NCI-H1694 (cell line): Measurements from ENCODE around the gene LCN2.
"Not testable (repeated sequence)": the region's sequence is repeated elsewhere in the genome, so short reads cannot be mapped to it uniquely, and the experiment has no call there.

Experiments used
- DNase-seq: peaks from one replicate; lab custom pipeline; 2025; lab: John Stamatoyannopoulos, UW

Gene LCN2

GRCh38 chr9:128149001-128149701, at the start of gene LCN2:
Gene LCN2, plus strand, starts transcription at chr9:128149453. Its CDS starts 73 bp downstream, at chr9:128149526.
- DNase-seq, result no peak

GRCh38 chr9:128099932-128100491, 49.2 kb upstream of the LCN2 start:
- no peak for DNase-seq

- DNase-seq, result no peak
Measured at GRCh38 chr9:128100581-128100980, 48.7 kb upstream of the LCN2 start.

GRCh38 chr9:128101231-128101661, 48.0 kb upstream of the LCN2 start:
- DNase-seq, result no peak

GRCh38 chr9:128101690-128102089, 47.6 kb upstream of the LCN2 start:
- DNase-seq, result no peak

- no peak for DNase-seq
Measured at GRCh38 chr9:128102196-128102595, 47.1 kb upstream of the LCN2 start.

- no peak for DNase-seq
Measured at GRCh38 chr9:128102861-128103588, 46.2 kb upstream of the LCN2 start.

GRCh38 chr9:128103589-128103962, 45.7 kb upstream of the LCN2 start:
- DNase-seq, result no peak

- no peak for DNase-seq
Measured at GRCh38 chr9:128104171-128104618, 45.1 kb upstream of the LCN2 start.

- DNase-seq, result no peak
Measured at GRCh38 chr9:128105538-128106175, 43.6 kb upstream of the LCN2 start.

GRCh38 chr9:128106181-128106939, 42.9 kb upstream of the LCN2 start:
- no peak for DNase-seq

- DNase-seq, result no peak
Measured at GRCh38 chr9:128106940-128107467, 42.2 kb upstream of the LCN2 start.

GRCh38 chr9:128107468-128108268, 41.6 kb upstream of the LCN2 start:
- DNase-seq, result no peak

- no peak for DNase-seq
Measured at GRCh38 chr9:128108269-128109049, 40.8 kb upstream of the LCN2 start.

- DNase-seq, result no peak
Measured at GRCh38 chr9:128109050-128109709, 40.1 kb upstream of the LCN2 start.

- not testable (repeated sequence) for DNase-seq
Measured at GRCh38 chr9:128111726-128112125, 37.5 kb upstream of the LCN2 start.

- DNase-seq, result no peak
Measured at GRCh38 chr9:128113526-128114325, 35.5 kb upstream of the LCN2 start.

GRCh38 chr9:128114326-128115186, 34.7 kb upstream of the LCN2 start:
- DNase-seq, result no peak
